ENCODE results near the gene SFPQ. TPM values are rescaled to one million over a fixed set of nuclear protein-coding genes. Genes with fewer than 3 reads are reported as not detected.

The SFPQ gene
- total RNA-seq, 1 experiment from 2014 or later = 354 TPM

DNA sequence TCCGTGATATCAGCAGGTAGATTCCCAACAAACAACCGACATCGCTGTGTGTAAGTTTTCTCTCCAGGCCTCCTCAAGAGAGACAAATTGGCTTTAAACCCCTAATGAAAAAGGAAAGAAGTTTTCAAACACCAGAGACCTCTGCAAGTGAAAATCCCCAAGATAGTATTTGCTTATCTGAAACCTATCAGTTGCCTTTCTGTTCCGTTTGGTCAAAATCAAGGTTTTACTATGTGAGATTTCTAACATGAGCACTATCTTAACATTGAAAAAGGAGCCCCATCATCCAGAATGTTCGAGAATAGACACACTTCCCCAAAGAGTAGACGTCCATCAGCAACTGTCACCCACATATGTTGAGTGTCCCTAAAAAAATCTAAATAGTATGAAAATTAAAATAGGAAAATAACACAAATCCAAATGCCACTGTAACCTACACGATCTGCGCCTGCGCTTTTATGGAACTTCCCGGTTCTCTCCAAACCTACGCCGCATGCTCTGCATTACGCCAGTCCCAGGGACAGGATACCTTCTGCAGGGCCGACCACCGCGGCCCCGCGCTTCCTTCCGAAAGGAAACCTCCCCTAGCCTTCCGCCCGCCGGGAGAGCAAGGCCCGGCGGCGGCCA is 1.4 kb downstream of the SFPQ start:
- TF ChIP-seq MXD4 (CRISPR knock-in tag; IDR thresholded peaks at IDR 0.05; ENCODE audit: borderline replicate concordance) = no peak
- no peak for TF ChIP-seq CREM (CRISPR knock-in tag; IDR thresholded peaks at IDR 0.05)
- no peak for TF ChIP-seq ZNF396 (CRISPR knock-in tag; IDR thresholded peaks at IDR 0.05; ENCODE audit: borderline replicate concordance)
- no peak for TF ChIP-seq IRF2 (CRISPR knock-in tag; IDR thresholded peaks at IDR 0.05; ENCODE audit: borderline replicate concordance, low read depth)
- TF ChIP-seq FOXK1 (CRISPR knock-in tag; IDR thresholded peaks at IDR 0.05) = no peak
- TF ChIP-seq NR1H2 (CRISPR knock-in tag; IDR thresholded peaks at IDR 0.05) = no peak
- TF ChIP-seq, protein P1, sequence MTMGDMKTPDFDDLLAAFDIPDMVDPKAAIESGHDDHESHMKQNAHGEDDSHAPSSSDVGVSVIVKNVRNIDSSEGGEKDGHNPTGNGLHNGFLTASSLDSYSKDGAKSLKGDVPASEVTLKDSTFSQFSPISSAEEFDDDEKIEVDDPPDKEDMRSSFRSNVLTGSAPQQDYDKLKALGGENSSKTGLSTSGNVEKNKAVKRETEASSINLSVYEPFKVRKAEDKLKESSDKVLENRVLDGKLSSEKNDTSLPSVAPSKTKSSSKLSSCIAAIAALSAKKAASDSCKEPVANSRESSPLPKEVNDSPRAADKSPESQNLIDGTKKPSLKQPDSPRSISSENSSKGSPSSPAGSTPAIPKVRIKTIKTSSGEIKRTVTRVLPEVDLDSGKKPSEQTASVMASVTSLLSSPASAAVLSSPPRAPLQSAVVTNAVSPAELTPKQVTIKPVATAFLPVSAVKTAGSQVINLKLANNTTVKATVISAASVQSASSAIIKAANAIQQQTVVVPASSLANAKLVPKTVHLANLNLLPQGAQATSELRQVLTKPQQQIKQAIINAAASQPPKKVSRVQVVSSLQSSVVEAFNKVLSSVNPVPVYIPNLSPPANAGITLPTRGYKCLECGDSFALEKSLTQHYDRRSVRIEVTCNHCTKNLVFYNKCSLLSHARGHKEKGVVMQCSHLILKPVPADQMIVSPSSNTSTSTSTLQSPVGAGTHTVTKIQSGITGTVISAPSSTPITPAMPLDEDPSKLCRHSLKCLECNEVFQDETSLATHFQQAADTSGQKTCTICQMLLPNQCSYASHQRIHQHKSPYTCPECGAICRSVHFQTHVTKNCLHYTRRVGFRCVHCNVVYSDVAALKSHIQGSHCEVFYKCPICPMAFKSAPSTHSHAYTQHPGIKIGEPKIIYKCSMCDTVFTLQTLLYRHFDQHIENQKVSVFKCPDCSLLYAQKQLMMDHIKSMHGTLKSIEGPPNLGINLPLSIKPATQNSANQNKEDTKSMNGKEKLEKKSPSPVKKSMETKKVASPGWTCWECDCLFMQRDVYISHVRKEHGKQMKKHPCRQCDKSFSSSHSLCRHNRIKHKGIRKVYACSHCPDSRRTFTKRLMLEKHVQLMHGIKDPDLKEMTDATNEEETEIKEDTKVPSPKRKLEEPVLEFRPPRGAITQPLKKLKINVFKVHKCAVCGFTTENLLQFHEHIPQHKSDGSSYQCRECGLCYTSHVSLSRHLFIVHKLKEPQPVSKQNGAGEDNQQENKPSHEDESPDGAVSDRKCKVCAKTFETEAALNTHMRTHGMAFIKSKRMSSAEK (CRISPR knock-in tag; IDR thresholded peaks at IDR 0.05; ENCODE audit: borderline replicate concordance) = no peak
- TF ChIP-seq, protein P2, sequence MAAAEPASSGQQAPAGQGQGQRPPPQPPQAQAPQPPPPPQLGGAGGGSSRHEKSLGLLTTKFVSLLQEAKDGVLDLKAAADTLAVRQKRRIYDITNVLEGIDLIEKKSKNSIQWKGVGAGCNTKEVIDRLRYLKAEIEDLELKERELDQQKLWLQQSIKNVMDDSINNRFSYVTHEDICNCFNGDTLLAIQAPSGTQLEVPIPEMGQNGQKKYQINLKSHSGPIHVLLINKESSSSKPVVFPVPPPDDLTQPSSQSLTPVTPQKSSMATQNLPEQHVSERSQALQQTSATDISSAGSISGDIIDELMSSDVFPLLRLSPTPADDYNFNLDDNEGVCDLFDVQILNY (CRISPR knock-in tag; IDR thresholded peaks at IDR 0.05) = no peak
- TF ChIP-seq ZNF138 (CRISPR knock-in tag; conservative IDR thresholded peaks at IDR 0.05) = no peak
- TF ChIP-seq TEAD4 (CRISPR knock-in tag; IDR thresholded peaks at IDR 0.05) = no peak
- TF ChIP-seq, protein P3, sequence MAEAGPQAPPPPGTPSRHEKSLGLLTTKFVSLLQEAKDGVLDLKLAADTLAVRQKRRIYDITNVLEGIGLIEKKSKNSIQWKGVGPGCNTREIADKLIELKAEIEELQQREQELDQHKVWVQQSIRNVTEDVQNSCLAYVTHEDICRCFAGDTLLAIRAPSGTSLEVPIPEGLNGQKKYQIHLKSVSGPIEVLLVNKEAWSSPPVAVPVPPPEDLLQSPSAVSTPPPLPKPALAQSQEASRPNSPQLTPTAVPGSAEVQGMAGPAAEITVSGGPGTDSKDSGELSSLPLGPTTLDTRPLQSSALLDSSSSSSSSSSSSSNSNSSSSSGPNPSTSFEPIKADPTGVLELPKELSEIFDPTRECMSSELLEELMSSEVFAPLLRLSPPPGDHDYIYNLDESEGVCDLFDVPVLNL (CRISPR knock-in tag; IDR thresholded peaks at IDR 0.05; ENCODE audit: borderline replicate concordance, low read depth) = no peak
- no peak for TF ChIP-seq RELA (CRISPR knock-in tag; IDR thresholded peaks at IDR 0.05; ENCODE audit: borderline replicate concordance)
- TF ChIP-seq ZNF263 (CRISPR knock-in tag; IDR thresholded peaks at IDR 0.05; ENCODE audit: low read depth) = no peak
- TF ChIP-seq, protein P4, sequence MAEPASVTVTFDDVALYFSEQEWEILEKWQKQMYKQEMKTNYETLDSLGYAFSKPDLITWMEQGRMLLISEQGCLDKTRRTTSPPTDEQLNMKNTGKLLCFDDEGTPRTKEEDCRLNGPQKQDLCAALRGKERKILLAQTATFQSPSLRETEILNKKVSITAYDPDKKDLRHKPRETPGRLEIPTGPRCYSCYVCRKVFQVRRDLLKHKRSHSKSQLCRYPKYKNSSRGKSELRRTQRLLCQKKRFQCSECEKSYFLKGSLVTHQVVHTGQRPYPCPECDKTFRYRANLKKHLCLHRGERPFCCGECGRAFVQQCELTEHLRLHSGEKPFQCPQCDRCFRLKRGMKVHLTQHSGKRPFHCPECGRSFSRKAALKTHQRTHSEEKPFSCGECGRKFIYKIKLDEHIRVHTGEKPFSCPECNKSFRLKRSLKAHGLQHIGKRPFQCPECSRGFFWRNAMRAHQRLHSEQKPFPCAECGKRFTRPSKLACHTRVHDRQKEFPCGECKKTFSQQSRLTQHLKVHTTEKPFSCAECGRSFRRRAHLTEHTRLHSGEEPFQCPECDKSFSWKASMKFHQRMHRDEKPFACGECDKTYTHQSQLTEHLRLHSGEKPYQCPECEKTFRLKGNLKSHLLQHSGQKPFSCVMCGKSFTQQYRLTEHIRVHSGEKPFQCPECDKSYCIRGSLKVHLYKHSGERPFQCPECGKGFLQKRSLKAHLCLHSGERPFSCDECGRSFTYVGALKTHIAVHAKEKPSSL (CRISPR knock-in tag; conservative IDR thresholded peaks at IDR 0.05) = no peak
- TF ChIP-seq, protein P5, sequence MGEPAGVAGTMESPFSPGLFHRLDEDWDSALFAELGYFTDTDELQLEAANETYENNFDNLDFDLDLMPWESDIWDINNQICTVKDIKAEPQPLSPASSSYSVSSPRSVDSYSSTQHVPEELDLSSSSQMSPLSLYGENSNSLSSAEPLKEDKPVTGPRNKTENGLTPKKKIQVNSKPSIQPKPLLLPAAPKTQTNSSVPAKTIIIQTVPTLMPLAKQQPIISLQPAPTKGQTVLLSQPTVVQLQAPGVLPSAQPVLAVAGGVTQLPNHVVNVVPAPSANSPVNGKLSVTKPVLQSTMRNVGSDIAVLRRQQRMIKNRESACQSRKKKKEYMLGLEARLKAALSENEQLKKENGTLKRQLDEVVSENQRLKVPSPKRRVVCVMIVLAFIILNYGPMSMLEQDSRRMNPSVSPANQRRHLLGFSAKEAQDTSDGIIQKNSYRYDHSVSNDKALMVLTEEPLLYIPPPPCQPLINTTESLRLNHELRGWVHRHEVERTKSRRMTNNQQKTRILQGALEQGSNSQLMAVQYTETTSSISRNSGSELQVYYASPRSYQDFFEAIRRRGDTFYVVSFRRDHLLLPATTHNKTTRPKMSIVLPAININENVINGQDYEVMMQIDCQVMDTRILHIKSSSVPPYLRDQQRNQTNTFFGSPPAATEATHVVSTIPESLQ (CRISPR knock-in tag; IDR thresholded peaks at IDR 0.05) = no peak
- TF ChIP-seq, protein P6, sequence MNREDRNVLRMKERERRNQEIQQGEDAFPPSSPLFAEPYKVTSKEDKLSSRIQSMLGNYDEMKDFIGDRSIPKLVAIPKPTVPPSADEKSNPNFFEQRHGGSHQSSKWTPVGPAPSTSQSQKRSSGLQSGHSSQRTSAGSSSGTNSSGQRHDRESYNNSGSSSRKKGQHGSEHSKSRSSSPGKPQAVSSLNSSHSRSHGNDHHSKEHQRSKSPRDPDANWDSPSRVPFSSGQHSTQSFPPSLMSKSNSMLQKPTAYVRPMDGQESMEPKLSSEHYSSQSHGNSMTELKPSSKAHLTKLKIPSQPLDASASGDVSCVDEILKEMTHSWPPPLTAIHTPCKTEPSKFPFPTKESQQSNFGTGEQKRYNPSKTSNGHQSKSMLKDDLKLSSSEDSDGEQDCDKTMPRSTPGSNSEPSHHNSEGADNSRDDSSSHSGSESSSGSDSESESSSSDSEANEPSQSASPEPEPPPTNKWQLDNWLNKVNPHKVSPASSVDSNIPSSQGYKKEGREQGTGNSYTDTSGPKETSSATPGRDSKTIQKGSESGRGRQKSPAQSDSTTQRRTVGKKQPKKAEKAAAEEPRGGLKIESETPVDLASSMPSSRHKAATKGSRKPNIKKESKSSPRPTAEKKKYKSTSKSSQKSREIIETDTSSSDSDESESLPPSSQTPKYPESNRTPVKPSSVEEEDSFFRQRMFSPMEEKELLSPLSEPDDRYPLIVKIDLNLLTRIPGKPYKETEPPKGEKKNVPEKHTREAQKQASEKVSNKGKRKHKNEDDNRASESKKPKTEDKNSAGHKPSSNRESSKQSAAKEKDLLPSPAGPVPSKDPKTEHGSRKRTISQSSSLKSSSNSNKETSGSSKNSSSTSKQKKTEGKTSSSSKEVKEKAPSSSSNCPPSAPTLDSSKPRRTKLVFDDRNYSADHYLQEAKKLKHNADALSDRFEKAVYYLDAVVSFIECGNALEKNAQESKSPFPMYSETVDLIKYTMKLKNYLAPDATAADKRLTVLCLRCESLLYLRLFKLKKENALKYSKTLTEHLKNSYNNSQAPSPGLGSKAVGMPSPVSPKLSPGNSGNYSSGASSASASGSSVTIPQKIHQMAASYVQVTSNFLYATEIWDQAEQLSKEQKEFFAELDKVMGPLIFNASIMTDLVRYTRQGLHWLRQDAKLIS (CRISPR knock-in tag; IDR thresholded peaks at IDR 0.05; ENCODE audit: borderline replicate concordance) = no peak
- TF ChIP-seq, protein P7, sequence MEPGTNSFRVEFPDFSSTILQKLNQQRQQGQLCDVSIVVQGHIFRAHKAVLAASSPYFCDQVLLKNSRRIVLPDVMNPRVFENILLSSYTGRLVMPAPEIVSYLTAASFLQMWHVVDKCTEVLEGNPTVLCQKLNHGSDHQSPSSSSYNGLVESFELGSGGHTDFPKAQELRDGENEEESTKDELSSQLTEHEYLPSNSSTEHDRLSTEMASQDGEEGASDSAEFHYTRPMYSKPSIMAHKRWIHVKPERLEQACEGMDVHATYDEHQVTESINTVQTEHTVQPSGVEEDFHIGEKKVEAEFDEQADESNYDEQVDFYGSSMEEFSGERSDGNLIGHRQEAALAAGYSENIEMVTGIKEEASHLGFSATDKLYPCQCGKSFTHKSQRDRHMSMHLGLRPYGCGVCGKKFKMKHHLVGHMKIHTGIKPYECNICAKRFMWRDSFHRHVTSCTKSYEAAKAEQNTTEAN (CRISPR knock-in tag; IDR thresholded peaks at IDR 0.05) = no peak
- TF ChIP-seq ZNF317 (CRISPR knock-in tag; IDR thresholded peaks at IDR 0.05; ENCODE audit: borderline replicate concordance, low read depth) = no peak
- TF ChIP-seq FOXP1 (CRISPR knock-in tag; IDR thresholded peaks at IDR 0.05; ENCODE audit: borderline replicate concordance) = no peak
- DNase-seq (ENCODE audit: low spot score) (no peak), ATAC-seq (no peak)
- Mint-ChIP-seq H3K27ac (peak overlapping the region; percentile 96), H3K4me3 (peak overlapping the region; percentile 95), H3K36me3 (peaks cover 53% of the 10 kb centered on the region), H3K27me3 (ENCODE audit: low read depth) (peaks cover 13% of the 10 kb centered on the region), H3K9me3 (no peaks in the 10 kb centered on the region), H3K4me1 (peaks cover 53% of the 10 kb centered on the region)
- CTCF ChIA-PET = no interaction called here
- POLR2A ChIA-PET = no interaction called here
